ENCODE data around the gene ENPP6.

DNA sequence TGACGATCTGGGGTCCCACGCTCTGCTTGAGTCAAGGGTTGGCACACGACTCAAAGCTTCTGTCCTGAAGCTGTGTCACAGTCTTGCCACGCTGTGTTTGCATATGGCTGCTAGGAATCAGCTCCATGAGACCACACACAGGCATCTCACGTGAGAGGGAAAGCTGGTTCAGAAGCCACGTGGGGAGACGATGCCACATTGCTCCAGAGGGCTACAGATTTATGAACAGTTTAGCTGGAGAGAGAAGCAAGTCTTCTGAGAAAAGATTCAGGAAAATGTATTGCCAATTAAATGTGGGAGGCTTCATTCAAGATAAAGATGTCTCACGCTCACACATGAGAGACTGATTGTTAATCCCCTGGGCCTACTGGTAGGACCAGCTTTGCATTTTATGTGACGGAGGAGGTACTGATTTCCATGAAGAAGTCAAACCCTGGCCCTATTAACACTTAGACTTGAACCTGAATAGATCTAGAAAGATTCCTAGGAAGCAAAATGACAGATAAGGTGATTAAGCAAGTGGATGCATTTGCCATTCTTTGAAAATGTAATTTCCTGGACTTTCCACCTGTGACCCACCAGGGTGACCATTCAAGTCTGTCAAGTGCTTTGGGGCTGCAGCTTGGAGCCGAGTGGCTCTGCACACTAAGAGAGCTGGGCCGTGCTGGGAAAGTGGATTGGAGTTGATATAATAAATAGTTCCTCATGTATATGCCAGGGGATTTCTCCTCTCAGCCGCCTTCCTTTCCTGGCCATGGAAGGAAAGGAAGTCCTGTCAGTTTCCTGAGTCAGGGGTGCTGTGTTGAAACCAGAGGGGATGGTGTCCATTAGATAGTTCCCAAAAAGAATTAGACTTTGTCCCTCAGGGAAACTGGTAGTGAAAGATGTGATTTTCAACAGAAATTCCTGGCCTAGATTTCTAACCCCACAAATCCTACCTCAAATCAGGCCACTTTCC is 29.0 kb downstream of the ENPP6 start:
- TF ChIP-seq, protein P1, sequence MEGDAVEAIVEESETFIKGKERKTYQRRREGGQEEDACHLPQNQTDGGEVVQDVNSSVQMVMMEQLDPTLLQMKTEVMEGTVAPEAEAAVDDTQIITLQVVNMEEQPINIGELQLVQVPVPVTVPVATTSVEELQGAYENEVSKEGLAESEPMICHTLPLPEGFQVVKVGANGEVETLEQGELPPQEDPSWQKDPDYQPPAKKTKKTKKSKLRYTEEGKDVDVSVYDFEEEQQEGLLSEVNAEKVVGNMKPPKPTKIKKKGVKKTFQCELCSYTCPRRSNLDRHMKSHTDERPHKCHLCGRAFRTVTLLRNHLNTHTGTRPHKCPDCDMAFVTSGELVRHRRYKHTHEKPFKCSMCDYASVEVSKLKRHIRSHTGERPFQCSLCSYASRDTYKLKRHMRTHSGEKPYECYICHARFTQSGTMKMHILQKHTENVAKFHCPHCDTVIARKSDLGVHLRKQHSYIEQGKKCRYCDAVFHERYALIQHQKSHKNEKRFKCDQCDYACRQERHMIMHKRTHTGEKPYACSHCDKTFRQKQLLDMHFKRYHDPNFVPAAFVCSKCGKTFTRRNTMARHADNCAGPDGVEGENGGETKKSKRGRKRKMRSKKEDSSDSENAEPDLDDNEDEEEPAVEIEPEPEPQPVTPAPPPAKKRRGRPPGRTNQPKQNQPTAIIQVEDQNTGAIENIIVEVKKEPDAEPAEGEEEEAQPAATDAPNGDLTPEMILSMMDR (conservative IDR thresholded peaks at IDR 0.05; ENCODE audit: low read length) = no peak
- TF ChIP-seq EZH2phosphoT487 (IDR thresholded peaks at IDR 0.05; ENCODE audit: borderline replicate concordance) = no peak
